GM21447 (cell line): Measurements from ENCODE around the gene COQ10B.

ENCODE experiments used
- ATAC-seq: cut with Tn5 transposase; IDR thresholded peaks from one replicate; pipeline ENCODE4 v1.9.1; 2021; ENCODE audit not compliant: unreplicated experiment

The COQ10B gene

GRCh38 chr2:197499594-197500502 lies 46.5 kb downstream of the COQ10B start, which contains the start of the genes HSPD1 and HSPE1:
TSS of gene HSPD1 (minus strand) at chr2:197499840. CDS start at chr2:197498848, 992 bp downstream.
TSS of gene HSPE1 (plus strand) at chr2:197500379. CDS start at chr2:197500437, 58 bp downstream.
- peak; percentile 72 for ATAC-seq

- peak; percentile 4 for ATAC-seq
These were observed 47.3 kb downstream of the COQ10B start for GRCh38 chr2:197500503-197501131.

- ATAC-seq = no peak
These were observed 48.8 kb downstream of the COQ10B start for GRCh38 chr2:197502201-197502600.

GRCh38 chr2:197502685-197503084 lies 49.3 kb downstream of the COQ10B start:
- ATAC-seq = no peak

DNA sequence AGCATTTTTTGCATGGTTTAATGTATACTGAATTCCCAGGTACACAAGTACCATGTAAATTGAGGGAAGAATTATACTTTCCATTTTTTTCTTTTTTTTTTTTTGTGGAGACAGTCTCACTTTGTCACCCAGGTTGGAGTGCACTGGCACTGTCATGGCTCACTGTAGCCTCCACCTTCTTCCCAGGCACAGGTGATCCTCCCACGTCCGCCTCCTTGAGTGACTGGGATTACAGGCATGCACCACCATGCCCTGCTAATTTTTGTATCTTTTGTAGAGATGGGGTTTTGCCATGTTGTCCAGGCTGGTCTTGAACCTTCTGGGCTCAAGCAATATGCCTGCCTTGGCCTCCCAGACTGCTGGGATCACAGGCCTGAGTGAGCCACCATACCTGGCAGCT lies 50.6 kb downstream of the COQ10B start:
- ATAC-seq = no peak

DNA sequence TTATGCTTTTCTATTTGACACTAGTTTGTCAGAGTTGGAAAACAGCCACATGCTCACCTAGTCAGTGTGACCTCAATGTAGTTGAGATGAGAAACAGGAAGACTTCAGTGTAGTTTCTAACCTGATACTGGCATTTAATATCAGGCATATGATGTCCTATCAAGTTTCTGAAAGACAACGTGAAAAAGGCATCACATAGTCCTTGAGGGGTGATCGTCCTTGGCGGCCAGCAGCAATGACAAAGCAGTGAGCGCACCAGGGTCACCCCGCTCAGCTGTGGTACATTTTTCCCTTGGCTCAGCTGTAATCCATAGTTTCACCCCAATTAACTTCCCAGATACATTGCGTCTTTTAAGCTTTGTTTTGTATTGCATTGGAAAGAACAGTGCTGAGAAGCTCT lies 51.2 kb downstream of the COQ10B start:
- no peak for ATAC-seq

DNA sequence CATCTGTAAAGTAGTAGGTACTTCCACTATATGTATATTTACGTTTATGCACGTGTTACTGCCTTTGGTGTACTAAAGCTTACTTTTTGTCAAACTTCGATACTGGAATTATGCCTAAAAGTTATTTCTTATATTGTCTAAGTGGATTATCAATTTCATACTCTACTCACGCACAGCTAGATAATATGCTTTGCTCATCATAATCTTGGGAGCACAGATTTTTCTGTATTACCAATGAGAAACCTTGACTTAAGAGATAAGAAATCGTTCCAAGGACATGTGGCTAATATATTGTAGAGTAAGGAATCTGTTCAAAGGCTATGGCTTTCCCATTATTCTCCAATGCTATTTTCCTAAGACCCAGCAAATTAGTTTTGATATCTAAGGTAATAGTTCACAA lies 53.3 kb downstream of the COQ10B start:
- ATAC-seq = no peak

DNA sequence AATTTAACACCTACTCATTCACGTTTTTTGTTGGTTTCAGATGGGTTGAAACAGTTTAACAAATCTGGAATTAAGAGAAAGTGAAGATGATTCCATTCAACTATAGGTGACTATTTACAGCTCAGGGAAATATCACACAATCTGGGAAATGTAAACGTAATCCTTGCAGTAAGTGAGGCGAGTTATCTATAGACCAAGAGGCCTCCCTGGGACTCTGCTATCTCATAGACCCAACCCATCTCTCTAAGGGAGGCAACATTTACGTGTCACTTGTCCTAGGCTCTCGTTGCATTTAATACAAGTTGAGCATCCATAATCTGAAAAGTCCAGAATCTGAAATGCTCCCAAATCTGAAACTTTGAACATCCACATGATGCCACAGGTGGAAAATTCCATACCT lies 60.6 kb downstream of the COQ10B start:
- ATAC-seq = no peak

- no peak for ATAC-seq
These were observed 61.4 kb downstream of the COQ10B start for GRCh38 chr2:197514754-197515153.

- ATAC-seq = peak; percentile 17
These were observed 62.0 kb downstream of the COQ10B start for GRCh38 chr2:197515315-197515738.

- peak; percentile 94 for ATAC-seq
These were observed 62.5 kb downstream of the COQ10B start, which contains the start of gene MOB4 for GRCh38 chr2:197515739-197516392. TSS of gene MOB4 (plus strand) at chr2:197516066. CDS start at chr2:197516087, 21 bp downstream.

DNA sequence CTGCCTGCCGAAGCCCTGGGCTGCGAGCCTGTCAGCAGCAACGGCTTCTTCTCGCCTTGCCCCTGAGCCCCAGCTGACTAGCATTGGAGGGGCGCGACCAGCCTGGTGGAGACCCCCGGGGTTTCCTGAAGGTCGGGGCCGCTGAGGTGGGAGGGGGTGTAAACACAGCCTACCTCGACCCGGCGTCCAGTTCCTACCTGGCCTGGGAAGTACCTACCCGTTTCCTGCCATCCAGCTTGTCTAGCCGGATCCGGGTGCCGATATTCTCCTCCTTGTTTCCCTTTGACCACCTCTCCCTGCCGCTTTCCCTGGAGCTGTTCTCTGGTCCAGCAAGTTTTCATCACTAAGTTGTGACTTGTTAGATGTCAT lies 63.0 kb downstream of the COQ10B start:
- ATAC-seq = peak; percentile 24

- ATAC-seq = no peak
These were observed 63.8 kb downstream of the COQ10B start for GRCh38 chr2:197517150-197517549.
